HG03095 (cell line): ENCODE measurements around the gene MAP2K3.
"Not testable (repeated sequence)": the region's sequence is repeated elsewhere in the genome, so short reads cannot be mapped to it uniquely, and the experiment has no call there.

Source experiments
- ATAC-seq: cut with Tn5 transposase; IDR thresholded peaks from one replicate; pipeline ENCODE4 v1.9.1; 2021; ENCODE audit warnings: moderate library complexity; ENCODE audit not compliant: unreplicated experiment

Gene MAP2K3

DNA sequence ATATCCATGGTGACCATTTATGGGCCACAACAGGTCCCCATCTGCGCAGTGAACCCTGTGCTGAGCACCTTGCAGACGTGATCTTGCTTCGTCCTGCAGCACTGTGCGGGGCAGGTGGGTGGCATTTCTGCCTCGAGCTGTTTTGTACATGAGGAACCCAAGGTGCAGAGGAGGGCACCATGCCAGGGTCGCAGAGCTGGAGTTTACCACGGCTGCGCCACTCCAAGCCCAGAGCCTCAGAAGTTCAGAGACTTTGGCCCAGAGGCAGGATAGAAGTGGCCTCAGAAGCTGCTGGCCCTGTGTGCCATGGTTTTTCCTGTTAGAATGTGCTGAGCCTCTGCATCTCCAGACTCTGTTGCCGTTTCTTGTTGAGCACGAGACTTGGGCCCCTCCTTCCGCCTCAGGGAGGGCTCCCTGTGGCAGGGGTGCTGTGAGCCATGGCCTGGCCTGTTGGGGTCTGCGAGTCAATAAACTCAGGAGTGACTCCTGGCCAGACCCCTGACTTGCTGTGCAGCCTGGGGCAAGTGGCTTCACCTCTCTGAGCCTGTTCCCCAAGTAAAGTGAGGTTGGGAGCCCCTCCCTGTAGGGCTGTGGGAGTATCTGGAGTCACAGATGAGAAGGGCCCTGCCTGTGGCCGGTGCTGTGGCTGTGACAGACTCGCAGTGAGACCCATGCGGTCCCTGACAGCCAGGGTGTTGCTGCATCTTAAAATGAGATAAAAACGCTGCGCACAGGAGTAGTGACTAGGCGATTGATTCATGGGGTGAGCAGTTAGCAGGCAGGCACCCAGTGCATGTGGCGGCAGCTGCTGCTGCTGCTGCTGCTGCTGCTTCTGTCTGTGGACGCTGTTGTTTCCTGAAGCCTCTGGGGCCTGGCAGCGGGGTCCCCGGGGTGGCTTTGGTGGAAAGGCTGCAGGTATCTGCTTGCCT lies 11.8 kb downstream of the MAP2K3 start:
- no peak for ATAC-seq

DNA sequence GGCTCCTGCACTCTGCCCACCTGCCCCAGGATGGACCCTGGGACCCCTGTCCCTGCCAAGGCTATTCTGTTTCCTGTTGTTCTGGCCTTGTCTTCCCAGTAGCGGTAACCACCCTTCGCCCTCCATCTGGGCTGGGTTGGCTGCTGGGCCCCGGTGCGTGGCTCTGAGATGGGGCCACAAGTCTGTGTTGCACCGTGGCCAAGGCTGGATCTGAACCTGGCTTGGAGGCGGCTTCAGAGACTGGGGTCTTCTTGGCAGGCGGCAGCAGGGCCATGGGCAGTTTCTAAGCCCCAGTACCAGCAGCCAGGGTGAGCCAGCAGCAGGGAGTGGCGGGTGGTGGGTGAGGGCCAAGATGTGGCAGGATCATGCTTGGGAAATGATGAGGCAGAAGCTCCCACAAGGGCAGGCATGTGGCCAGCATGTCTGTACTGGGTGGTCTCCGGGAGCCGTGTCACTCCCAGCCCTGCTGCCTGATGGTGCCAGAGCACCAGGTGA lies 12.6 kb downstream of the MAP2K3 start:
- no peak for ATAC-seq

DNA sequence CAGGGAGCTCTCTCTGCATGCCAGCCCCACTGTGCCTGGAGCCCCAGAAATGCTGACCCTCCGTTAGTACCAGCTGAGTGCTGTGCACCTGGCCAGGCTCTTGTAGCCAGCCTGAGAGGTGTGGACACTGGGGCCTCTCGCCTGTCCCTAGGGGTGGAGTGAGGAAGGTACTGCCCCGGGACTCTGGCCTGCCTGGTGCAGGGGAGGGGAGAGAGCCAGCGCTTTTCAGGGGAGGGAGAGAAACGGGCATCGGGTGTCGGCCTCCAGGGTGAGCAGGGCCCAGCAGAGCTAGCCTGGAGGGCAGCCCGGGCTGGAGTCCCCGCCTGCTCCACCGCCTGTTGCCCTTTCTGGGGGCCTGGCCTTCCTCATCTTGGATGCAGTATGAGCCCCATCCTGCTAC lies 13.1 kb downstream of the MAP2K3 start:
- no peak for ATAC-seq

DNA sequence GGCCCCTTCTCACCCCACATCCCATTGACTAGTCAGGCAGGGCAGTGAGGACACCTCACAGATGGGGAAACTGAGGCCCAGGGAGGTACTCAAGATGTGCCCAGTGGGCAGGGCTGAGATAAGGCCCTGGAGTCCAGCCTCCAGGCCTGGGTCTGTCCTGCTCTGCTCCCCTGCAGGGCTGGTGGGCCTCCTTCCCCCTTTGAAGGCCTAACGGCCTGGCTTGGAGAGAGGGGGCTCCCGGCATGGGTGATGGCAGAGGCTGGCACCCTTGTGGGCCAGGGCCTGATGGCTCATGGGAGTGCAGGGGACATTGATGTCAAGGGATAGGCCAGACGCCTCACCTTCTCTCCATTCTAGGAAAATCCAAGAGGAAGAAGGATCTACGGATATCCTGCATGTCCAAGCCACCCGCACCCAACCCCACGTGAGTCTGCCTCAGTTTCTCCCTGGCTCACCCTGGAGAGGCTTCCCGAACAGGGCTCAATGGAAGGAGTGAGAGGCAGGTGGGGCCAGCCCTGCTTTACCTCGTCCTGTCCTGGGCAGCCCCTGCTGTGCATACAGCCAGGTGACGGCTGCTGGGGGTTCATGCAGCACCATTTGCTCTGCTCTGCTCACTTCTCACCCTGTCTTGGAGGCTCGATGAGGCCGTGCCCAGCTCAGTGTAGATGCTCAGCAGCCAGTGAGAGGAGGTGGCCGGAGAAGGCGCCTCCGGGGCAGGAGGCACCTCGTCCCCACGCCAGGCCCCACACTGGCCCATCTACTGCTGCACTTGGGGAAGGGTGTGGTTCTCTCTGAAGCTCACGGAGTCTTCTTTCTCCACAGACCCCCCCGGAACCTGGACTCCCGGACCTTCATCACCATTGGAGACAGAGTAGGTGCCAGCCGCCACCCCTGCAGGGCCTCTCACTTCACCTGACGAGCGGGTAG lies 13.8 kb downstream of the MAP2K3 start:
- ATAC-seq, result no peak

DNA sequence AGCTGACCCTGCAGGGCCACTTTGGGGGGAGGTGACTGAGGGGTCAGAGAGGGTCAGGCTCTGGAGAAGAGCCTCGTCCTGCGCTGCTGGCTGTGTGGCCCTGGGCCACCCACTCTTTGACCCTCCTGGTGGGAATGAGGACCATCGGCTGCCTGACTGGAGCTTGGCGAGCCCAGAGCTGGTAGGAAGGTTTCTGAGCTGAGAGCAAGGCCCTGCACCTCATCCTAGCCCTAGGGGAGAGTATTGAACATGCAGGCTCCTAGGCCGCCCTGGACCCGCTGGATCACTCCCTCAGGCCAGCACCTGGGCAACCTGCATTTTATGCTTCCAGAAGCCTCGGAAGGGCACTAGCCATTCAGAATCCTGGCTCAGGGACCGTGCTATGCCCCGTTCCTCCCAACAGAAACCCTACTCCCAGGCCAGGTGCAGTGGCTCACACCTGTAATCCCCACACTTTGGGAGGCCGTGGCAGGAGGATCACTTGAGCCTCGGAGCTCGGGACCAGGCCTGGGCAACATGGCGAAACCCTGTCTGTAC lies 14.5 kb downstream of the MAP2K3 start:
- no peak for ATAC-seq

DNA sequence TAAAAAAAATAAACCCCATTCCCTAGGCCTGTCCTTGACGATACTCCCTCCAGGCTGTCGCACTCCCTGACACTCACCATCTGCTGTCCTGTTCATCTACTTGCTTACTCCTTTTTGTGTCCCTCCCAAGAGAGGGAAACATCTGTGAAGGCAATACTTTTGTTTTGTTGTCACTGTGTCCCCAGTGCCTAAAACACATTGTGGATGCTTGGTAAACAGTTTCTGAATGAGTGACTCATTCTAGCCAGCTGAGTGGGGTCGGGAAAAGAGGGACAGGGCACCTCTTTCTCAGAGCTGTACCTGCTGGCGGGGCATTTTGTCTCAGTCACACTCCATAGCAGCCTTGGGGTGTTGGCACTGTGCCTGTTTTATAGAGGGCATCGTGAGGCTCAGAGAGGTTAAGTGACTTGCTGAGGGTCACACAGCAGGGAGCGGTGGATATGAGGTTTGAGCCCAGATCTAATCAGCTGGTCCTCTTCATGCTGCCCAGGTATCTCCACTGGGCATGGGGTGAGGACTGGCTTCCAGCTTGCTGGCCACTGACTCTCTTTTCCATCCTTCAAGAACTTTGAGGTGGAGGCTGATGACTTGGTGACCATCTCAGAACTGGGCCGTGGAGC lies 15.6 kb downstream of the MAP2K3 start:
- ATAC-seq, result no peak

DNA sequence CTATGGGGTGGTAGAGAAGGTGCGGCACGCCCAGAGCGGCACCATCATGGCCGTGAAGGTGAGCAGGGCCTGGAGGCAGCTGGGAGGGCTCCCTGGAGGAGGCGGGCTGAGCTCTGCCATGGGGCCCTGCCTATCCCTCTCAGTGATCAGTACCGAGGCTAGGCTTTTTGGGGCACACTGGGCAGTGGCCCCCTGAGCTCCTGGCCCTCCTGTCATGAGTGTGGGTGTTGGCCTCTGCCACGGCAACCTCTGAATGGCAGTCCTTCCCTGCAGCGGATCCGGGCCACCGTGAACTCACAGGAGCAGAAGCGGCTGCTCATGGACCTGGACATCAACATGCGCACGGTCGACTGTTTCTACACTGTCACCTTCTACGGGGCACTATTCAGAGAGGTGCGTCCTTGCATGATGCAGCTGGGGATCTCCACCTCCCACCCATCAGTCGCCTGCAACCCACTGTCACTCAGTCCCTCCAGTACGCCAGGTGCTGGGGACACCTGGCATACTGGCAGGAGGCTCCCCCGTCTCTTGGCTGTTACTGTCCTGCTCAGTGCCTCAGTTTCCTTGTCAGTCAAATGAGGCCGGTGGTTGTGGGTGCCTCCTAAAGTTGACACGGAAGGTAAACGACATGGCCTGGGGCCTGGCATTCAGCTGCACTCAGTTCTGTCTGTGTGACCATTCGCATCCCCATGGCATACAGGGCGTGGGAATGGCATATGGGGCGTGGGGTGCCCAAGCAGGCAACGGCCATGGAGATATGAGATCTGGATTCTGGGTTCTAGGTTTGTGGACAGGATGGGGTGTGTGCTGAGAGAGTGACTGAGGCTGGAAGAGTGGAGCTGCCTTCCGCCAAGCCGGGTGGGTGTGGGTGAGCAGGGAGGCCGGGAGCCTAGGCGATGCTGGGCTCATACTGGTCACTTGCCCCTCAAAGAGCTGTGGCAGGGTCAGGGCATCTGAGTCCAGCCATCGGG lies 16.4 kb downstream of the MAP2K3 start:
- ATAC-seq, result no peak

DNA sequence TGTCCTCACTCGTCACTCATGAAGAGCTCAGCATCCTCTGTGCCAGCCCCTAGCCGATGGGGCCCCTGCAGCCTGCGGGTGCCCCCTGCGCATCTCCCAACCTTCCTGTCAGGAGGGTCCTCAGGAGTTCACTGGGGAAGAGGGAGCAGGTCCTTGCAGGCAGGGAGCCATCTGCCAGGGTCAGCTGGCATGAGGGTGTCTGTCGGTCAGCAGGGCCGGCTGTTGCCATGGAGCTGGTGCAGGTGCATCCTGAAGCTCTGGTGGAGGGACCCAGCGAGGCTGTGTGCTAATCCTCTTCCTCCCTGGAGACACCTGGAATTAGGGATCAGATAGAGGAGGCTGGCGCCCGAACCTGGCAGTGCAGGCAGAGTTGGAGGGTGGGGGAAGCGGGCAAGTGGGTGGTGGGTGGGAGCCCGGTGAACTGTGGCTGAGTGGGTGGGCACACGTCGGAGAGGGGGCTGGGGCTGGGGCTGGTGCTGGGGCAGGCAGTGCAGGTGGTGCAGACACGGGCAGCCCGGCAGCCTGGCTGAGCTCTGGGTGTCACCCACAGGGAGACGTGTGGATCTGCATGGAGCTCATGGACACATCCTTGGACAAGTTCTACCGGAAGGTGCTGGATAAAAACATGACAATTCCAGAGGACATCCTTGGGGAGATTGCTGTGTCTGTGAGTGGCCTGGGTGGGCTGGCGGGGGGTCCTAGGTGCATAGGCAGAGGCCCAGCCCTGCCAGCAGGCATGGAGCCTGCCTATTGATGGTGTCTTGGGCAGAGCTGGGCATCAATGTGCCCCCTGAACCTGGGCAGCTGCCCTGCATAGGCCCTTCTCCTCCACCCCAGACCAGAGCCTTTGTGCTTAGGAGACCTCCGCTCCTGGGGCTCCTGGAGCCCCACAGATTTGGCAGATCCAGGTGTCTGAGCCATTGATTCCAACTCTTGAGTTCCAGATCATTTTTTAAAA lies 17.4 kb downstream of the MAP2K3 start:
- no peak for ATAC-seq

DNA sequence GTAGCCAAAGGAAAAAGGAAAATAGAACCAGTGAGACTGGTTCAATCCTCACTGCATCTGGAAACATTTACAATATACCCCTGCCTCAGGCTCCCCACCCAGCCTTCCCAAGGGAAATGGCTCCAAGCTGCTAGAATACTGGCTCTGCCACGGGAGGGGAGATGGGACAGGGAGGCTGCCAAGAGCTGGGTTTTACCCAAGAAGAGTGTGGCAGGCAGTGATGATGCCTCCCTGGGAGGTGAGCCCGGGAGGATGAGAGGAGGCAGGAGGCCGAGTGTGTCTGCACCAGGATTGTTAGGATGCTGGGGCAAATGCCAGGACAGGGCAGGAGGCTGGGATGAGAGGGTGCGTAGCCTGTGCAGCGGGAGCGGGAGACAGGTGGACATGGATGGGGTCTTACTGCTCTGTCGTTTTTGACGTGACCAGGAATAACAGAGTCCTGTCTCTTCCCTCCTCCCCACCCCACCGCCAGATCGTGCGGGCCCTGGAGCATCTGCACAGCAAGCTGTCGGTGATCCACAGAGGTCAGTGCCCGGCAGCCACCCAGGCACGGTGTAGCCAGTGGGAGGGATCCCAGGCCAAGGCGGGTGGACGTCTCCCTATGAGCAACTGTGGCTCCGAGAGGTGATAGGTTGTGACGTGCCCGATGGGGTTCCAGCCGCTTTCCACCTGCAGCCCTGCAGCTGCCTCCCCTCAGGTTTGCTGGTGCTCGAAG lies 18.4 kb downstream of the MAP2K3 start:
- ATAC-seq, result no peak

DNA sequence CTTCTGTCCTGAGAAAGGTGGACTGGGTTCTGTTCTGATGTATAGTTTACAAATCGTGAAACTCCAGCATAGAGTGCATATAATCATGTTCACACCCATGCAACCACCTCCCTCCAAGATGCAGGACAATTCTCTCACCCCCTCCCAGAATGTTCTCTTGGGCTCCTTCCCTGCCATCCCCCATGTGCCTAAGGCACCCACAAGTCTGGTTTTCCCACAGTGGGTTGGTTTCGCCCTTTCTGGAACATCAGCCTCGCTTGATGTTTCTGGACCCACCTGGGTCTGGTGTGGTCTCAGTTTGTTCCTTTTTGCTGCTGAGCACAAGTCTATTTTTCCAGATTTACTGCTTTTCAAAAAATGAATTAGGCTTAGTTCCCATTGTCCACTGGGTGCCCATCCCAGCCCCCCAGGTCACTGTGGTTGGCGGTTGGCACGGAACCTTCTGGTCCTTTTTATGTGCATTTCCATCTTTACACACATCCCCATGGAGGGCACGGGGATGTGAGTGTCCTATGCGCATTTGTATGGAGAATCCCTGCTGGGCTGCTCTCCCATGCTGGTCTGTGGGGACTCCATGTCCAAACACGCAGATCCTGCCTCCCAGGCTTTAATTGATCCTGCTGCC lies 19.0 kb downstream of the MAP2K3 start:
- ATAC-seq, result no peak

DNA sequence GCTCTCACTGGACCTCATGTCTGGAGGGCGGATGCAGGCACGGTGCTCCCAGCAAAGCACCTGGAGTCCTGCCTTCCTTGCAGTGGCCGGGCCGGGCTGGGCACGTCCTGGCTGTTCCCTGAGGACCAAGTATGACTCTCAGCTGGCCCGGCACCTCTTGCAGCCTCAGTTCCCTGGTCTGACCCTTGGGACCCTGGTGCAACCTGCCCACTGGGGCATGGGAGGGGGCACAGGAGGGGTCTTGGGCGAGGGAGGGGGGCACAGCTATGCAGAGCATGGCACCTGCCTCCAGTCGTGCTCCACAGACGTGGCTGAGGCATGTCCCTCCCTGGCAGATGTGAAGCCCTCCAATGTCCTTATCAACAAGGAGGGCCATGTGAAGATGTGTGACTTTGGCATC lies 19.6 kb downstream of the MAP2K3 start:
- ATAC-seq, result no peak

DNA sequence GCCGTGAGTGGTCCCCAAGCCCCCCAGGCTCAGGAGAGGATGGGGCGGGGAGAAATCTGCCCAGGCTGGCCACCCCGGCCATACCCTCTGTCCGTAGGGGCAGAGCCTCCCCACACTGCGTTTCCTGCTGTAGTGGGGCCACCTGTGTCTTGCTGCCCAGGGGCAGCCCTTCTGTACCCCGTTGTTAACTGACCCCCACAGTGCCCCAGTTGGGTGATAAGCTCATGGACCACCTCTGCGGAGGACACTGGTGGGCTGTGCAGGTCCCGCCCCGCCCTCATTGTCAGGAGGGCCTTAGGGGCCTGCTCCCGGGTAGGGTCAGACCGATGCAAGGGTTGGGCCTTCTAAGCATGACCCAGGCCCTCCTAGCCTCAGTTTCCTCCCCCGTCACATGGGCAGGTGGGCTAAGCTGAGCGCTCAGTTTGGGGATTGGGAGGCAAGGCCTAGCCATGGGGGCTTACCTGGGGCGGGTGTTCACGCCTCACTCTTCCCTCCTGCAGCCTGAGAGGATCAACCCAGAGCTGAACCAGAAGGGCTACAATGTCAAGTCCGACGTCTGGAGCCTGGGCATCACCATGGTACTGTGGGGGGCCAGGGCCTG lies 20.1 kb downstream of the MAP2K3 start:
- ATAC-seq, result not testable (repeated sequence)

DNA sequence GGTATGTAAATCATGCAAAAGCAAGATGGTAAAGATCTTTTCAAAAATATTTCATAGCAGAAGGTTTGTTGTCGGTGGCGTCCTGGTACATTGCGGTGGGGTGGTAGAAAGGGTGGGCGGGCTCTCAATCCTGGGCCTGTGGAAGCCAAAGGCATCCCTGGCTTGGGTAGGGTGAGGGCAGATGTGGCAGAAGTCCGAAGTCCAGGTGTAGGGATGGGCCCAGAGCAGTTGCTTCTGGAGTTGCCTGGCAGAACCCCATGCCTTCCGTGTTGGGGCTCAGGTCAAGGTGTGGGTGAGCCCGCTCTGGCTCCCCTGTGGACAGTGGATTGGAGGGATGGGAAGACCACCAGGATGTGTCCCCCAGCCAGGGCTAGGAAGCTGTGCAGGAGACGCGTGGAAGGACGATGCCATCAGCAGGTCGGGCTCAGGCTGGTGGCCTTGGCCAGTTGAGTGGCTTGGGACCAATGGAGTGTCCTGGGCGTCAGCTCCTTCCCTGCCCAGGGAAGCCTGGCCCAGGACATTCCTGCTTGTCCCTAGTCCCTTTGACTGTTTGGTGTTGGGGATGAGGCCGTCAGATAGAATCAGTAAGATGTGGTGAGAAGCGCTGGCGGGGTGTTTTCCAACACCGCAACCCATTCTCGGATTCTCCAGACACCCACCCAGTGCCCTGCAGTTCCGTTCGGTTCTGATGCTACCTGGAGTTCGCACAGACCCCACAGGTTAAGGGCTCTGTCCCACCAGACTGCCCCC lies 21.1 kb downstream of the MAP2K3 start:
- ATAC-seq, result not testable (repeated sequence)

DNA sequence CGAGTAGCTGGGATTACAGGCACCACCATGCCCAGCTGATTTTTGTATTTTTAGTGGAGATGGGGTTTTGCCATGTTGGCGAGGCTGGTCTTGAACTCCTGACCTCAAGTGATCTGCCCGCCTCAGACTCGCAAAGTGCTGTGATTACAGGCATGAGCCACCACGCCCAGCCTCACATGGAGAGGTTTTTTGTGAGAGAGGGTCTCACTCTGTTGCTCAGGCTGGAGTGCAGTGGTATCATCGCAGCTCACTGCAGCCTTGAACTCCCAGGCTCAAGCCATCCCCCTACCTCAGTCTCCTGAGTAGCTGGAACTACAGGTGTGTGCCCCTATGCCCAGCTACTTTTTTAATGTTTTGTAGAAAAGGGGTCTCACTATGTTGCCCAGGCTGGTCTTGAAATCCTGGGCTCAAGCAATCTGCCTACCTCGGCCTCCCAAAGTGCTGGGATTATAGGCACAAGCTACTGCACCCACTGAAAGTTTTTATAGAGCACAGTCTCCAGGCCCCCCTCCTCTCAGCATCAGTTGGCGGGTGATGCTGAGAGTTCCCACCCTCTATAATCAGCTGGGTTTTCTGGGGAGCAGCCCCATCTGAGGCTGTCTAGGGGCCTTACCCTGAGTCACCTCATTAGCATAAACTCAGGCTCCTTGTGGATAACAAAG lies 22.2 kb downstream of the MAP2K3 start:
- not testable (repeated sequence) for ATAC-seq

DNA sequence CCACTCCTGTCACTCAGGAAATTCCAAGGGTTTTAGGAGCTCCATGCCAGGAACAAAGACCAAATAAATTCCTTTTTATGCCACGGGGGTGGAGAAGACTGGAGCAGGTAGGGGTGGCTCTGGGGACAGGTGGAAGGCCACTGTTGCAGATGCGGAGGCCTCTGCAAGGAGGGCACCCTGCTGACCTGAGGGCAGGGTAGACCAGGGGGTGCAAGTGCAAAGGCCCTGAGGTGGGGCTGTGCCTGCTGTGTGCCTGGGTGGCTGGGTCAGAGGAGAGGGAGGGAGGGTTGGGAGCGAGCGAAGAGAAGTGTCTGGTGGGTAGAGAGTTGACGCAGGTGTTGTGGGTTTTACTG lies 22.7 kb downstream of the MAP2K3 start:
- not testable (repeated sequence) for ATAC-seq

DNA sequence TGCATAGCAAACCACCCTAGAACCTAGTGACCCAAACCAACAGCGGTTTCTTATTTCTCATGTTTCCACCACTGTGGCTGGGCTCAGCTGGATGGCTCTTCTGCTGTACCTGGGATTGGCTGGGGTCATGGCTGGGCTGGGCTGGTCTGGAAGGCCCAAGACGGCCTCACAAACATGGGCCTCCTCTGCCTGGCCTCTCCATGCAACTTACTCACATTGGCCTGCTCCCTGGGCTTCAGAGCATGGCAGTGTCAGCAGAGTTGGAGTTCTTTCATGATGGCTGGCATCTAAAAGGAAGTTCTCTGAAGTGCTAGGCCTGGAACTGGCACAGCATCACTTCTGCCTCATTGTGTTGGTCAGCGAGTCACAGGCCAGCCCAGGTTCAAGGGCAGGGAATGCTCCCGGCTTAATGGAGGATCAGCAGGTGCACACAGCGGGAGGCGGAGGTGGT lies 24.4 kb downstream of the MAP2K3 start:
- ATAC-seq, result not testable (repeated sequence)
